Fibroblast of skin of left quadriceps (primary cell): ENCODE results near the gene LCK.

Experiments
- DNase-seq, 2 experiments: peaks; one replicate each; pipeline ENCODE4 v3.0.0-alpha.2; 2013; ENCODE audit warnings: low read depth in 2 of 2

Gene LCK

DNA sequence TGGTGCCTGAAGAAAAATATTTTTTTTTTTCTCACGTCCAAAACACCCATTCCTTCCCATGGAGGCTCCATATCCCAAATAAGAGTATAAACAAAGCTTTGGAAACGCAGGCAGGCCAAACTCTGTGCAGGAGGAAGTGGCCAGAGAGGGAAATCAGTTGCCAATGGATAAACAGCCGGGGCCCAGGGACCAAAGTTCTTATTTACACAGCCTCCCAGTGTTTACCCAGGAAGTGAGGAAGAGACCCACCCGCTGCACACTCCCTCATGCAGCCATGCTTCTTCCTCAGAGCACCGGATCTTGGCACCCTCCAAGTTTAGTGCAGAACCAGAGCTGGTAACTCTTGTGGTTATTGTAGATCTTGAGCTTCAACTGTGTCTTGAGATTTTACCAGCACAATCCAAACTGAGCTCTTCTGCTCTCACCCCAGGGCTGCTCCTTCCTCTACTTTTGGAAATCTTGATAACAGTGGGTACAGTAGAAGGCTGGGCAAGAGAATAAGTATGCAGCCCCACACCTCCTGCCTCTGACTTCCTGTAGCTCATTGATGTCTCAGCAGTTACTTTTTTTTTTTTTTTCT, 70.7 kb downstream of the LCK start:
- DNase-seq, result no peak

DNA sequence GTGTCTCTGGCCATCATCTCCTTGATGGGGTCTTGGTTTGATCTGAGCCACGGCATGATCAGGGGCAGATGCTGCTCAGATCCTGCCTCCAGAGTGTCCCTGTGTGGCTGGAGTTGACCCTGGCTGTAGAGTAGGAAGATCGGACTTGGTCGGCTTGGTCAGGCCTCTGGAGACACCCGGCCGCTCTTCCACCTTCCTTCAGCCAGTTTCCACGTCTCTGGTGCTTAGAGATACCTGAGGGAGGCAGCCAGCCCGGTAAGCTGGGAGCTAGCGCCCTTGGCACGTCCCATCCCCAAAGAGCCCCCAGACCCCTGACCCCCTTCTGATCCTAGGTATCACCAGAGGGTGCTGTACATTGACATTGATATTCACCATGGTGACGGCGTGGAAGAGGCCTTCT, 76.1 kb downstream of the LCK start:
- no peak for DNase-seq

DNA sequence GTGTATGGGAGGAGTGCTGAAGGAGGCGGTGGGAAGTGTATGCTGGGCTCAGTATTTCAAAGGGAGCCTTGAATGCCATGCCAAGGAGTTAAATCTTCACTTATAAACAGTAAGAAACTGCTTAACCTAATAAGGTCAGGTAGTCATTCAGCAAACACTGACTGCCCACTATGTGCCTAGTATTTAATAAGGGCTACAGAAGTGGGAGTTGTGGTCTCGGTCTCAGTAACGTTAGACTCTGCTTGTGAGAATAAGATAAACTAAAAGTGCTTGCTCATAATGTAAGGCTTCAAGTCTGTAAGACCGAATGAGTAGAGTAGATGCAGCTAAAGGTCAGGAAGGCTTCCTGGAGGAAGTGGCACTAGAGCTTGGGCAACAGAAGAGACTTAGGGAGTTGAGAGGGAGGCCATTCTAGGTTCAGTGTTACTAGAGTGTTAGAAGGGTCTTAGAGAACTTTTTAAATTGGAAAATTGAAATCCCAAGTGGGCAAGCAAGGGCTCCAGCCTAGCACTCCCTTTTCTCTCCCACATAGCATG, 78.9 kb downstream of the LCK start:
- no peak for DNase-seq

- no peak for DNase-seq
Observed at GRCh38 chr1:32330558-32331151, 79.6 kb downstream of the LCK start.

GRCh38 chr1:32331549-32331948, 80.5 kb downstream of the LCK start:
- DNase-seq, result no peak

GRCh38 chr1:32332290-32333079, 81.4 kb downstream of the LCK start:
- DNase-seq, result no peak

DNA sequence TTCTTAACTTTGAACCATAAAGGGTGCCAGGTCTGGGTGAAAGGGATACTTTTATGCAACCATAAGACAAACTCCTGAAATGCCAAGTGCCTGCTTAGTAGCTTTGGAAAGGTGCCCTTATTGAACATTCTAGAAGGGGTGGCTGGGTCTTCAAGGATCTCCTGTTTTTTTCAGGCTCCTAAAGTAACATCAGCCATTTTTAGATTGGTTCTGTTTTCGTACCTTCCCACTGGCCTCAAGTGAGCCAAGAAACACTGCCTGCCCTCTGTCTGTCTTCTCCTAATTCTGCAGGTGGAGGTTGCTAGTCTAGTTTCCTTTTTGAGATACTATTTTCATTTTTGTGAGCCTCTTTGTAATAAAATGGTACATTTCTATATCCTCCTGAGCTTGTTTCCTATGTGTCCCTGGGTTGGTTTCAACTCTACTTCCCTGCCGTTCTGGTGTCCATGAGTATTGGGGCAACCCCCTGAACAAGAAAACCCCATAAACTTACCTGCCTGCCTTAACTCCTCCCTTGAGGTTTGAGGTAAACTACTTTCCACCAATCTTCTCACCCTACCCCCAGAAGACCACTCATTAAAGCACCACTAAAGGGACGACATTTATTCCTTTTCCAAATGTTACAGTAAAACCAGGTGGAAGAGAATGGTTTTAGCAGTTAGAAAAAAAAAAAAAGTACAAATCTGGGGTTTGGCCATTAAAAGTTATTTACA, 82.3 kb downstream of the LCK start:
- DNase-seq, result no peak

DNA sequence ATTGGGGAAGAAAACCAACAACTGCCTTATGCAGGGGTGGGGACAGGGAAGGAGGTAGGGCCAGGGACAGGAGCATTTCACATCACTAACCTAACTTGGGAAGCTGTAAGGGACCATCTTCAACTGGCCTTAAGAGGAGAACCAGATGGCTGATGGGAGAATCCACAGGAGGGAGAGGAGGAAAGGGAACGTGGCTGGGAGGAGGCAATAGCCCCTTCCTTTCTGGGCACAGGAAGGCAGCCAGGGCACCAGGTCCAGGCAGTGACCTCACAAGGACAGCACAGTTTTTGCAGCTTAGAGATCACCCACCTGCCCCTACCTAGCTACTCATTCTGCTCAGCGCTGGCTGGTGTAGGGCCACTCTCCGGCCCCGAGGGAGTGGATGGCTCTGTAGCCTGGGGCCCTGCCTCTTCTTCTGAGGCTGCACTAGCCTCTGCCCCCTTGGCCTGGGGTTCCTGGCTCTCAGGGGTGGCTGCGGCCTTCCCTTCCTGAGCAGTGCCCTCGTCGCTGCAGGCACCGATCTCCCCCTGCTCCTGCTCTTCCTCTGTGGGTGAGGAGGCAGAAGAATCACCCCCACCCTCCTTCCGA, 83.3 kb downstream of the LCK start:
- no peak for DNase-seq

- no peak for DNase-seq
Observed at GRCh38 chr1:32334864-32335534, 83.9 kb downstream of the LCK start.

DNA sequence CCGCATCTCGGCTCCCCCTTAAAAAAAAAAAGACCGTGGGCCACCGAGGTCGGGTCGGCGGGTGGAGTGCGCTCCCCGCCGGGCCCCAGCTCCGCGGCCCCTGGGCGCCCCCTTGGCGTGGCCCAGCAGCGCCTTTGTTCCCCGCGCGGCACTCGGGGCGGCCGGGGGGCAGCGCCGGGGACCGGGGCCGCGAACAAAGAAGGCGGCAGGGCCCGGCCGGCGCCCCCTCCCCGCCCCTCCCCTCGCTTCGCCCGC, 84.4 kb downstream of the LCK start:
- DNase-seq, result no peak
